Activated T-cell treated with anti-CD3 and anti-CD28 coated beads, Interleukin-2, amount 50 U/mL, for 72 hours (primary cell): Measurements from ENCODE around the gene CTBP2. TPM values are rescaled to one million over a fixed set of nuclear protein-coding genes. Genes with fewer than 3 reads are reported as not detected.
"Not testable (repeated sequence)": the region's sequence is repeated elsewhere in the genome, so short reads cannot be mapped to it uniquely, and the experiment has no call there.

Source experiments
- ATAC-seq, 2 donors: fragments of 150-1000 bp; cut with Tn5 transposase; replicated peaks in 1 of 2; 2 replicates each; pipeline ENCODE4 v1.10.0; 2021; ENCODE audit warnings: moderate library complexity in 2 of 2, mild to moderate bottlenecking in 1 of 2
- DNase-seq, 2 donors: peaks; one replicate each; pipeline ENCODE4 v3.0.0; 2021 to 2022; ENCODE audit warnings: mixed read lengths in 1 of 2
- H3K27ac Mint-ChIP-seq: one replicate; pipeline ENCODE4 v1.8.0; 2022; ENCODE audit warnings: mild to moderate bottlenecking, moderate library complexity, mixed read lengths
- H3K27me3 Mint-ChIP-seq: one replicate; pipeline ENCODE4 v1.8.0; 2022; ENCODE audit warnings: low read depth, mixed read lengths
- H3K36me3 Mint-ChIP-seq, 2 donors: one replicate each; pipeline ENCODE4 v1.8.0; 2022; ENCODE audit warnings: mixed read lengths in 2 of 2, mild to moderate bottlenecking in 1 of 2; ENCODE audit not compliant: insufficient read depth in 2 of 2
- H3K4me1 Mint-ChIP-seq: one replicate; pipeline ENCODE4 v1.8.0; 2022; ENCODE audit warnings: low read depth, mixed read lengths
- H3K4me3 Mint-ChIP-seq, 2 donors: one replicate each; pipeline ENCODE4 v1.8.0; 2022; ENCODE audit warnings: mild to moderate bottlenecking in 2 of 2, mixed read lengths in 2 of 2, moderate library complexity in 2 of 2
- H3K9me3 Mint-ChIP-seq, 2 donors: one replicate each; pipeline ENCODE4 v1.8.0; 2022; ENCODE audit warnings: mixed read lengths in 2 of 2
- total RNA-seq, 2 donors: library from RNA; stranded (reverse); gene quantifications; one replicate each; pipeline ENCODE4 v1.2.3, GENCODE V29; 2022

CTBP2 gene
- total RNA-seq, 2 donors from 2014 or later: 0.72 to 2.5 TPM

- Mint-ChIP-seq H3K36me3 (no peaks in the 10 kb centered on the region), H3K4me1 (no peaks in the 10 kb centered on the region), H3K27ac (no peak overlapping the region), H3K4me3 (no peak overlapping the region), H3K9me3 (peaks cover 0 to 3% of the 10 kb centered on the region in 2 donors), H3K27me3 (peaks cover 12% of the 10 kb centered on the region)
- no peak for DNase-seq
- no peak for ATAC-seq
Observed at GRCh38 chr10:125193306-125193877, 33.0 kb upstream of the CTBP2 start.

DNA sequence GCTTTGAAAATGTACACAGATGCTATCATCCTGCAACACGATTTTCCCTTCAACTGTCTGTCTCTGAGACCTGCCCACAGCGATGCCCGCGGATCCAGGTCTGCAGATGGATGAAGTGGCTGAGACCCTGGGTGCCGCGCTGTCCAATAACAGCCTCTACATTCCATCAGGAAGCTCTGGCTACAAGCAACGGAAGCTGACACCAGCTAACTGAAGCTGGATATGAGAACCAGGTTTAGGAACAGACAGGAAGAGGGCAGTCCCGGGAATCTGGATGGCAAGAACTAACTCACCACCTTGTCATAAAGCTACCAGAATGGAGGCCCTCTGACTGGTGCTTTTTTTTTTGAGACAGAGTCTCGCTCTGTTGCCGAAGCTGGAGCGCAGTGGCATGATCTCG, 32.3 kb upstream of the CTBP2 start:
- no peak for ATAC-seq
- H3K4me1 Mint-ChIP-seq: no peaks in the 10 kb centered on the region
- no peaks in the 10 kb centered on the region for H3K36me3 Mint-ChIP-seq
- no peak overlapping the region for H3K27ac Mint-ChIP-seq
- peaks cover 12% of the 10 kb centered on the region for H3K27me3 Mint-ChIP-seq
- no peak overlapping the region for H3K4me3 Mint-ChIP-seq
- no peak for DNase-seq
- peaks cover 0 to 3% of the 10 kb centered on the region in 2 donors for H3K9me3 Mint-ChIP-seq

GRCh38 chr10:125192005-125192404, 31.6 kb upstream of the CTBP2 start:
- no peak overlapping the region for H3K27ac Mint-ChIP-seq
- no peaks in the 10 kb centered on the region for H3K36me3 Mint-ChIP-seq
- peaks cover 0 to 3% of the 10 kb centered on the region in 2 donors for H3K9me3 Mint-ChIP-seq
- H3K4me3 Mint-ChIP-seq: no peak overlapping the region
- DNase-seq (no peak), ATAC-seq (no peak)
- peaks cover 12% of the 10 kb centered on the region for H3K27me3 Mint-ChIP-seq
- H3K4me1 Mint-ChIP-seq: no peaks in the 10 kb centered on the region

- H3K27ac Mint-ChIP-seq: no peak overlapping the region
- ATAC-seq (no peak), DNase-seq (no peak)
- peaks cover 0 to 3% of the 10 kb centered on the region in 2 donors for H3K9me3 Mint-ChIP-seq
- H3K4me1 Mint-ChIP-seq: no peaks in the 10 kb centered on the region
- peaks cover 12% of the 10 kb centered on the region for H3K27me3 Mint-ChIP-seq
- no peak overlapping the region for H3K4me3 Mint-ChIP-seq
- H3K36me3 Mint-ChIP-seq: no peaks in the 10 kb centered on the region
Observed at GRCh38 chr10:125190946-125191345, 30.6 kb upstream of the CTBP2 start.

DNA sequence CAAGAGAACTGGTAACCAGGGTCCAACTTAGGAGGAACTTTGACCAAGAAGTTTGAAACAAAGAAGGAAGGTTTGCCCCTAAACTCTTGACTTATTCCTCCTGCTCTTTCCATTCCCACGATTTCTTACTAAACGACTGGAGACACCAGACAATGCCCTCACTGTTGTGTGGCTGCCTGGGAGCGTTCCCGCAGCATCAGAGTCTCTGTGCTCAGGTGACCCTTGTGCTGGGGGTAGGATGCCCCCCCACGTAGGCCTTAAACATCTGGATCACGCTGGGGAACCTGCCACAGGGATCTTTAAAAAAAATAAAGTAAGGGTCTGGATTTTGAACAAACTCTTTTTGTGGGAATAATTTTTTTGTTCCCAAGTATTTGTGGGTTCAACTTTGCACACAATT, 30.1 kb upstream of the CTBP2 start:
- peaks cover 0 to 3% of the 10 kb centered on the region in 2 donors for H3K9me3 Mint-ChIP-seq
- no peak overlapping the region for H3K27ac Mint-ChIP-seq
- no peaks in the 10 kb centered on the region for H3K36me3 Mint-ChIP-seq
- H3K4me3 Mint-ChIP-seq: no peak overlapping the region
- ATAC-seq (no peak), DNase-seq (no peak)
- H3K4me1 Mint-ChIP-seq: no peaks in the 10 kb centered on the region
- H3K27me3 Mint-ChIP-seq: peaks cover 15% of the 10 kb centered on the region

GRCh38 chr10:125189162-125189561, 28.8 kb upstream of the CTBP2 start:
- Mint-ChIP-seq H3K9me3 (peaks cover 0 to 4% of the 10 kb centered on the region in 2 donors), H3K27ac (no peak overlapping the region), H3K4me1 (no peaks in the 10 kb centered on the region), H3K27me3 (peaks cover 19% of the 10 kb centered on the region), H3K4me3 (no peak overlapping the region), H3K36me3 (no peaks in the 10 kb centered on the region)
- DNase-seq (no peak), ATAC-seq (no peak)

GRCh38 chr10:125187238-125188194, 27.2 kb upstream of the CTBP2 start:
- DNase-seq (no peak), ATAC-seq (no peak)
- peaks cover 0 to 4% of the 10 kb centered on the region in 2 donors for H3K9me3 Mint-ChIP-seq
- no peaks in the 10 kb centered on the region for H3K4me1 Mint-ChIP-seq
- H3K36me3 Mint-ChIP-seq: no peaks in the 10 kb centered on the region
- peaks cover 19% of the 10 kb centered on the region for H3K27me3 Mint-ChIP-seq
- H3K27ac Mint-ChIP-seq: no peak overlapping the region
- H3K4me3 Mint-ChIP-seq: no peak overlapping the region

DNA sequence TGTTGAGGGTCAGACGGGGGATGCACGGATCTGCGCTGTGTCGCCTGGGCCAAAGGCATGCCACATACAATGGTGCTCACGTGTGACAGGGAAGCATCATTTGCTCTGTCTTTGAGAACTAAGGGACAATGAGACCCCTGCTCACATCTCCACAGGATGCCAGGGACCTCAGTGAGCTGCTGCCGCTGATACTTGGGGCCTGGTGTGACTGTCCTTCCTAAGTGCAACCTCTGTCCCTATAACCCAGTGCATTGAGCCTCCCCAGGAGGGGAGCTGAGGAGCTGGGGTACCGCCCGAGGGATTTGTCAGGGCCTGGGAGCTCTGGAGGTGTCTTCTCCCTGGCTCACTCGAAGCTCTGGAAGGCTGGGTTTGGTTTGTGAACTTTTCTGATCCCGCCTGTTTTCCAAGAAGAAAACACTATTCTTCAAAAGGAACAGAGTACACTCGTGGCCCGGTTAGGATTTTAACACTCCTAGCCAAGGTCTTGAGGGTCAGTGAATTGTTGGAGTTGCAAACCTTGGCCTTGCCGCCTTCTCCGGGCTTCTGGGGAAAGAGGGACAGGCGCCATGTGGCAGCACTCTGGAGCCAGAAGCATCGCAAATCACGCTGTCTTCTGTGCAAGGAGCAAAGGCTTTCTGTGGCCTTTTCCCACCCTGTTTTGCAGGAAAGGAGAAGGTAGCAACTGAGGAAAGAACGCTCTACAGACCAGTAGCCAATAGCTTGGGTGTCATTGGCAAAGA, 26.2 kb upstream of the CTBP2 start:
- H3K4me1 Mint-ChIP-seq: no peaks in the 10 kb centered on the region
- DNase-seq (no peak), ATAC-seq (no peak)
- H3K4me3 Mint-ChIP-seq: no peak overlapping the region
- H3K36me3 Mint-ChIP-seq: no peaks in the 10 kb centered on the region
- H3K9me3 Mint-ChIP-seq: peaks cover 0 to 9% of the 10 kb centered on the region in 2 donors
- peaks cover 20% of the 10 kb centered on the region for H3K27me3 Mint-ChIP-seq
- H3K27ac Mint-ChIP-seq: no peak overlapping the region

GRCh38 chr10:125179107-125179506, 18.7 kb upstream of the CTBP2 start:
- not testable (repeated sequence) for DNase-seq, H3K9me3 Mint-ChIP-seq, H3K4me3 Mint-ChIP-seq, H3K4me1 Mint-ChIP-seq, ATAC-seq, H3K27ac Mint-ChIP-seq, H3K36me3 Mint-ChIP-seq
- H3K27me3 Mint-ChIP-seq: peaks cover 28% of the 10 kb centered on the region

DNA sequence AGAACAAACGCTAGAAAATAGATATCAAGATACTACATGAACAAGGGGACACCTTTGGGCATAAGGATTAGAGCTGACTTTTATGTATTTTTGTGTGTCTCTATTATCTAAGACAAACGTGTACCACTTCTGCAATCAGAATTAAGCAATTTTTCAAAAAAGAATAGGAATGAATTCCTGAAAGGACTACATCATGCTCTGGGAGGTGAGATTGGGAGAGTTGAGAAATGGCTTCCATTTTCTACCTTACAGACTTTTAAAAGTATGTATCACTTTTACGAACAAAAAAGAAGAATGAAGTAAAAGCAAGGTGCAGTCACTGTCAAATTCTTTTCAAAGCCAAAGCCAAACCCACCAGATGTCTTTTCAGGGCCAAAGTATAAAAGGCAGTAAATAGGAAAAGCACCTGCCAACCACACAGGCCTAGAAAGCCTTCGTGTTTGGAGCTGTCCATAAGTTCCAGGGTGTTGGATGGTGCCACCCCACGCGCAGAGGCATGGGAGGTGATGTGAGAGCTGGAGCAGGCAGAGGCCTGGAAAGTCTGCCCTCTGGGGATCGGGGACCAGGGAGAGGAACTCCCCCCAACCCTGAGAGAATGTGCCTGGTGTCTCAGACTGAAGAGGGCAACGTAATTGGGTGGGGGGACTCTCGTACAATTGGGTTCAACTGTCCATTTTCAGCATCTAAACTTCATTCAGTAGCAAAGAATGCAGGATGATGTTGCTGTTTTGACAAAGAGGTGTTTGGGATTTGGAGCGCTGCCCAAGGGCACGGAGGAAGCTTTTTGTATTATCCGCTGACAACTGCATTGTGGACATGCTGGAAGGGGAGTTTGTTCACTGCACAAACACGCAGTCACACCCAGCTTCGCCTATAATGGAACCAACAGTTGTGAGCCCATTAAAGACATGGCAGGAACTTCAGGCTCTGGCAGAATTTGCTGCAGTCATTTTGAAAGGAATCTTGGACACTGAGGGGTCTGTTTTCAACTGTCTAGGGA, 17.6 kb upstream of the CTBP2 start:
- Mint-ChIP-seq H3K4me3 (no peak overlapping the region), H3K4me1 (no peaks in the 10 kb centered on the region), H3K36me3 (peaks cover 0 to 2% of the 10 kb centered on the region in 2 donors), H3K27me3 (peaks cover 30% of the 10 kb centered on the region), H3K9me3 (peaks cover 2 to 9% of the 10 kb centered on the region in 2 donors), H3K27ac (no peak overlapping the region)
- ATAC-seq (no peak), DNase-seq (no peak)

DNA sequence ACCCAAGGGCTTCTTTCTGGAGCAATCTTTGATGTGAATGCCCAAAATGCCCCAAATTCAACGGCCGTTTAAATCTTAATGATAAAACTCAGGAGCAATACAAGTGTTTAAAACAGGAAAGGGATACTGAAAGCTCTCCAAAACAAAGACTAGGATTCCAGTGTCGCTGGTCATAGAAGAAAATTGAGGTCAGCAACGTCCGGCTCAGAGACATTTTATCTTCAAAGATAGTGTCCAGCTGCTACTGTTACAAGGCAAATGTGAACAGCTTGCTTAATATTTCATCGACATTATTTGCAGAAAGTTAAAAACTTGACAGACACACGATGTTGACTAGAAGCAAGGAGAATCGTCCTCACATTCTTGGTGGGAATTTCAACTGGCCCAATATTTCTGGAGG, 15.4 kb upstream of the CTBP2 start:
- no peaks in the 10 kb centered on the region for H3K4me1 Mint-ChIP-seq
- H3K27me3 Mint-ChIP-seq: peaks cover 21% of the 10 kb centered on the region
- H3K27ac Mint-ChIP-seq: no peak overlapping the region
- no peak for DNase-seq
- ATAC-seq: no peak
- H3K9me3 Mint-ChIP-seq: peaks cover 2 to 3% of the 10 kb centered on the region in 2 donors
- peaks cover 0 to 2% of the 10 kb centered on the region in 2 donors for H3K36me3 Mint-ChIP-seq
- H3K4me3 Mint-ChIP-seq: no peak overlapping the region

DNA sequence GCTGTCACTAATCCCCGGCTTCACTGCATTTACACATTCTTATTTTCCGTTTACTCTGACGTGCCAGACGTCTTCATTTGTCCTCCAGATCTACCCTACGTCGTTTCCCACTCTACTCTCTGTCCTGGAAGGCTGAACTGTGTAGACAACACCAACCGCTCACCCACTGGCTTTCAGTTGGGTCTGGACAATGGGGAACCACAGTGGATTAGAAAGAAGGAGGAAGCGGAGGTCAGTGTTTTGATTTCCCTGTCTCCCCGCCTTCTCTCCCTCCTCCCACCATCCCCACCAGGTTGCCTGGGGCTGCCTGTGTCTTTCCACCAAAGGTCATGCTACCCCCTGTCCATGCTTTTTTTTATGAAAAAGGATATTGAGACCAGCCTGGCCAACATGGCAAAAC, 14.0 kb upstream of the CTBP2 start:
- no peaks in the 10 kb centered on the region for H3K4me1 Mint-ChIP-seq
- H3K4me3 Mint-ChIP-seq: no peak overlapping the region
- ATAC-seq (no peak), DNase-seq (no peak)
- no peaks in the 10 kb centered on the region for H3K36me3 Mint-ChIP-seq
- H3K27me3 Mint-ChIP-seq: peaks cover 18% of the 10 kb centered on the region
- no peak overlapping the region for H3K27ac Mint-ChIP-seq
- H3K9me3 Mint-ChIP-seq: peaks cover 0 to 3% of the 10 kb centered on the region in 2 donors
